ENCODE results near the gene SLC17A2. TPM values are rescaled to one million over a fixed set of nuclear protein-coding genes. Genes with fewer than 3 reads are reported as not detected.

Gene SLC17A2
- polyA plus RNA-seq, 4 donors, result 0.30 to 0.72 (median 0.50) TPM

Other genes with a start within 250 kb of the SLC17A2 start
- gene SLC17A4, start 175.9 kb downstream of the SLC17A2 start, polyA plus RNA-seq (ENCODE audit: insufficient read length in 4 of 4), result 1 to 10 TPM in 2 of 4 donors, under 1 TPM in 2; 0.14 to 1.8 (median 1.1) TPM
- 10 to 100 TPM in 3 of 4 donors, under 1 TPM in 1; 0.64 to 30.7 (median 21.5) TPM for gene SLC17A1, start 98.6 kb downstream of the SLC17A2 start, polyA plus RNA-seq (ENCODE audit: insufficient read length in 4 of 4)
- gene SLC17A3, start 56.4 kb downstream of the SLC17A2 start, polyA plus RNA-seq (ENCODE audit: insufficient read length in 4 of 4), result under 1 TPM in 3 of 4 donors, not detected in 1; 0.29 to 0.93 (median 0.89) TPM
- 10 to 100 TPM in 3 of 4 donors, 1 to 10 TPM in 1; 7.6 to 11.8 (median 10.4) TPM for gene TRIM38, start 32.1 kb upstream of the SLC17A2 start, polyA plus RNA-seq (ENCODE audit: insufficient read length in 4 of 4)
- 1 to 10 TPM; 7.0 to 9.1 (median 8.8) TPM for gene HFE, start 156.7 kb upstream of the SLC17A2 start, polyA plus RNA-seq (ENCODE audit: insufficient read length in 4 of 4)

Data from left renal pelvis (tissue), 4 donors.